NCI-H2029 treated with DMSO at 0.1 percent for 48 hours (cell line): ENCODE measurements around the gene PTPRD.

Source experiments
- DNase-seq: peaks from one replicate; lab custom pipeline; 2025; lab: John Stamatoyannopoulos, UW

Gene PTPRD

GRCh38 chr9:10268531-10269485, 344.0 kb downstream of the PTPRD start:
- no peak for DNase-seq

DNA sequence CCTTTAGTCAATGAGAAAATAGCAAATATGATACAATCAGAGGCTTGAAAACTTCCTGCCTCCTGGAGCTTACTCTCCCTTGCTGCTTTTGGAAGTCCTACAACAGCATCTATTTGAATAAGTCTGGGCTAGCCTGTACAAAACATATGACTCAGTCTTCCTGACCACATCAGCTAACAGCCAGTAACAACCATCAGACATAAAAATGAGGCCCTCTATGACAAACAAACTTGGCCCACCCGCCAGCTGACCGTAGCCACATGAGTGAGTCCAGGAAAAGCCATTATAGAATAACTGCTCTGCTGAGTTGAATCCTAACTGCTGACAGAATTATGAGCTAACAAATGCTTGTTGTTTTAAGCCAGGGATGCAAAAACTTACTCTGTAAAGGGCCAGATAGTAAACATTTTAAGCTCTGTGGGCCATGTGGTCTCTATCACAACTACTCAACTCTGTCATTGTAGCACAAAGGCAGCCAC, 347.6 kb downstream of the PTPRD start:
- no peak for DNase-seq

GRCh38 chr9:10260501-10260900, 352.3 kb downstream of the PTPRD start:
- no peak for DNase-seq

- DNase-seq = no peak
Measured at GRCh38 chr9:10259668-10260067, 353.1 kb downstream of the PTPRD start.

DNA sequence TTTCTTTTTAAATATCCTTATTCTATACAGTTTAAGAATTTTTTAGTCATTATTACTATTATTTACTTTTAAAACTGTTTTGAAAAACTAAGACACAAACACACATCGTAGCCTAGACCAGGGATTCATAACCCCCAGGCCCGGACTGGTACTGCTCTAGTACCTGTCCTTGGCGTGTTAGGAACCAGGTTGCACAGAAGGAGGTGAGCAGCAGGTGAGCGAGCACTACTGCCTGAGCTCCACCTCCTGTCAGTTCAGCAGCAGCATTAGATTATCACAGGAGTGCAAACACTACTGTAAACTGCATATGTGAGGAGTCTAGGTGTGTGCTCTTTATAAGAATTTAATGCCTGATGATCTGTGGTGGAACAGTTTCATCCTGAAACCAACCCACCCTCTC, 357.0 kb downstream of the PTPRD start:
- no peak for DNase-seq

- no peak for DNase-seq
Measured at GRCh38 chr9:10254338-10254737, 358.5 kb downstream of the PTPRD start.

GRCh38 chr9:10253341-10253740, 359.5 kb downstream of the PTPRD start:
- no peak for DNase-seq

- no peak for DNase-seq
Measured at GRCh38 chr9:10252174-10252573, 360.6 kb downstream of the PTPRD start.

DNA sequence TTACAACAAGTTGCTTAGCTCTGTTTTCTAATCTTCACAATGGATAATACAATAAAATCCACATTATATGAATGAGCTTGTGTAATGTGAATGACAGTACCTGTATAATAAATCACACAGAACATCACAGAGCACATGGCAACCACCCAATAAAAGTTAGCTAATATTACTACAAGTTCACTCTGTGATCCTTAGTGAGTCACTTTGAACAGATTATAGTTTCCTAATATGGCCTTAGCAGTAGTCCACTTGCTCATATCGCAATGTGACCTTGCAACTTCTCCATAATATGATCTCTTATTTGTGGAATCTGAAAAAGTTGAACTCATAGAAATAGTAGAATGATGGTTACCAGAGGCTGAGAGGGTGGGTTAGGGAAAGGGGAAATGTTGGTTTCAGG, 361.3 kb downstream of the PTPRD start:
- no peak for DNase-seq

GRCh38 chr9:10250219-10250618, 362.6 kb downstream of the PTPRD start:
- no peak for DNase-seq

GRCh38 chr9:10248890-10249289, 363.9 kb downstream of the PTPRD start:
- DNase-seq = no peak

GRCh38 chr9:10242255-10242654, 370.5 kb downstream of the PTPRD start:
- DNase-seq = no peak

DNA sequence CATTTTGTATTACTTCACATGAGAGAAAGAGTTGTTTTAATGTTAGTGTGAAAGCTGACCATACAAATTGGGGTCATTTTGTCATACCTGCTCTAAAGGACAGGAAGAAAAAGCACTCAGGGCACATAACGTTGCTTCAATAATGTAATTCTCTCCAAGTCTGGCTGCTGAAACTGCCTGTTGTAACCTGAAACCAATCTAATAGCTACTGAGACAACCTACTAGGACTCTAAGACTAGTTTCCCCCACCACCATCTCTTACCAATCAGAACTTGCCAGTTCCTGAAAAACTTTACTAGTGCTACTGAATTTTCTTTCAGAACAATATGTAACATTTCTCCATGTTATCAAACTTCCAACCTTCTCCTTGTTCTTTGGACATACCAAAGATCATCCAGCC, 374.7 kb downstream of the PTPRD start:
- no peak for DNase-seq

GRCh38 chr9:10237584-10237983, 375.2 kb downstream of the PTPRD start:
- DNase-seq = no peak

DNA sequence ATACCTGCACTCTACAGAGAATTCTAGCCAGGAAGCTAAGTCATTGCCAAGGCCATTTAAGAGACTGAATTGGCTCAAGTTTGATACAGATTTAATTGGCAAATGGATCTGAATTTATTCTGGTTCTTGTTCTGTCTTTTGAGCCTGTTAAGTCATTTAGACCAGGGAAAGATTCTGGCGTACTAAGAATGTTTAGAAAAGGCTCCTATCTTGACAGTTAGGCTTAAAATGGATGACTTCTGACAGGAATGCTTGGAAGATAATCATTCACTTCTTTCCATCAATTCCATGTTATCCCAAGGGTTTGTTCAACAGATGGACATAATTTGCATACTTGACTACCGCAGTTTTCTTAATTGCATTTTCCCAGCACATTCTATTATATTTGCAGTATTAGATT, 376.6 kb downstream of the PTPRD start:
- DNase-seq = no peak

GRCh38 chr9:10235376-10235775, 377.4 kb downstream of the PTPRD start:
- no peak for DNase-seq

GRCh38 chr9:10232352-10232930, 380.4 kb downstream of the PTPRD start:
- no peak for DNase-seq

GRCh38 chr9:10230512-10230911, 382.3 kb downstream of the PTPRD start:
- no peak for DNase-seq

GRCh38 chr9:10228082-10228481, 384.7 kb downstream of the PTPRD start:
- no peak for DNase-seq

GRCh38 chr9:10226996-10227395, 385.8 kb downstream of the PTPRD start:
- DNase-seq = no peak

DNA sequence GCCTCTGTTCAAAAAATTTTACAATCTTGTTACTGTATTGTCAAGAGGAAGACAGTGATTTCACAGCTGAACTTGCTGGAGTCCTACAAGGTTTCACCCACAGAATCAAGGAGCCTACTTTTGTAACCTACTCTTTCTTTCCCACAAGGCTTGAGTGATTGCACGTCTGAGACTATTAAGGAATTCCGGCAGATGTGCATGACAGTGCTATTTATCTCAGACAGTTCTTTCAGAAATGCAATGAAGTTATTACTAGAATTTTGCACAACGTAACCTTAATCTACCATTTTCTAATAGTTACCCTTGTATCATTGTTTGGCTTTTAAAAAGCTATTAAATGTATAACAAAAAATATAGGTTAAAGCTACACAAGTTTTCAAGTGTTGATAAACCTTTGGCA, 400.1 kb downstream of the PTPRD start:
- DNase-seq = no peak

GRCh38 chr9:10208691-10209069, 404.1 kb downstream of the PTPRD start:
- no peak for DNase-seq

- DNase-seq = no peak
Measured at GRCh38 chr9:10204276-10204675, 408.5 kb downstream of the PTPRD start.
